ENCODE results near the gene WBP2NL. TPM values are rescaled to one million over a fixed set of nuclear protein-coding genes. Genes with fewer than 3 reads are reported as not detected.

WBP2NL gene
- total and polyA plus RNA-seq, 2 of the 8 experiments (the other 6 are each of a cell fraction or from before 2014, with no cell fraction given) = not detected

DNA sequence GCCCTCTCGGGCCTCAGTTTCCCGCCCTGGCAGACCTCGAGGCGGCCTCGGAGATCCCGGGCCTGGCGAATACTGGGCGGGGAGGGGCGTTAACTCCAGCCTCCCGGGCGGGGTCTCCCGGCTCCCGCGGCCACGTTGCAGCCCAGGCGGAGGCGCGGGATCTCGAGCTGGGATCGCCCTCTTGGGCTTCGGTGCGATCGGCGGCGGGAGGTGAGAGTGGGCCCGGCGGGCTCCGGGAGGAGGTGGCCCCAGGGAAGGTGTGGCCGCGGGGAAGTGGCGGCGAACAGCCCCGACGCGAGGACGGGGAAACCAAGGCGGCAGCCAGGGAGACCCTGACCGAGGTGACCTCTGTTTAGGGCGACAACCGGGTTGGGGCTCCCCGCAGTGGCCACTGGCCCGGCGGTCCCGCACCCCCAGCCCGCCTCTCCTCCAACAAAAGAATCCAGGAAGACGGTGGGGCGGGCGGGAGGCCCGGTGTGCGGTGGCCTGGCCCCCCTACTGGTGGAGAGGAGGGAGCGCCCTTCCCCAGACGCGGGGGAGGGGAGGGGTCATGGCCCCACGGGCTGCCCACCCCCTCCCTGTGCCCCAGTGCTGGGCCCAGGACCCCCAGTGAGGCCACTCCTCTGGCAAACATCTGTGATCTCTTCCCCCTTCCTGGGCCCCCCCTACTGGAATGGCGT lies 75.7 kb downstream of the WBP2NL start, which contains the start of gene PHETA2 (continued):
- no peak for TF ChIP-seq SIX5 (IDR thresholded peaks at IDR 0.05; ENCODE audit: low read depth, low read length)
- TF ChIP-seq POU5F1 (IDR thresholded peaks at IDR 0.05; ENCODE audit: low read depth, low read length) = no peak
- no peak for TF ChIP-seq SIRT6 (IDR thresholded peaks at IDR 0.05; ENCODE audit: low read length)
- TF ChIP-seq PHF8 (conservative IDR thresholded peaks at IDR 0.05; ENCODE audit: low read depth, low read length) = peak; percentile 58
- no peak for TF ChIP-seq CHD7 (IDR thresholded peaks at IDR 0.05; ENCODE audit: insufficient replicate concordance, low read length)
- TF ChIP-seq KDM1A (IDR thresholded peaks at IDR 0.05; ENCODE audit: borderline replicate concordance, low read length) = no peak
- TF ChIP-seq, protein P1, sequence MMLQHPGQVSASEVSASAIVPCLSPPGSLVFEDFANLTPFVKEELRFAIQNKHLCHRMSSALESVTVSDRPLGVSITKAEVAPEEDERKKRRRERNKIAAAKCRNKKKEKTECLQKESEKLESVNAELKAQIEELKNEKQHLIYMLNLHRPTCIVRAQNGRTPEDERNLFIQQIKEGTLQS (IDR thresholded peaks at IDR 0.05; ENCODE audit: insufficient read depth, low read depth, low read length) = no peak
- TF ChIP-seq RXRA (IDR thresholded peaks at IDR 0.05; ENCODE audit: insufficient read depth, low read depth, low read length) = no peak
- no peak for TF ChIP-seq SRF (IDR thresholded peaks at IDR 0.05; ENCODE audit: low read depth, low read length)
- no peak for TF ChIP-seq TAF7 (optimal IDR thresholded peaks at IDR 0.05; ENCODE audit: borderline replicate concordance, low read depth, low read length)

All from H1 (cell line).